Activated naive CD8-positive, alpha-beta T cell treated with anti-CD3 and anti-CD28 coated beads, Interleukin-2, amount 50 U/mL, for 24 hours (primary cell): ENCODE measurements around the gene NACC2.

Source experiments
- ATAC-seq: fragments of 150-1000 bp; cut with Tn5 transposase; one replicate; pipeline ENCODE4 v1.10.0; 2021
- DNase-seq: peaks from one replicate; pipeline ENCODE4 v3.0.0; 2021
- H3K27ac Mint-ChIP-seq: one replicate; pipeline ENCODE4 v1.8.0; 2021; ENCODE audit warnings: mild to moderate bottlenecking, mixed read lengths
- H3K27me3 Mint-ChIP-seq: one replicate; pipeline ENCODE4 v1.8.0; 2021; ENCODE audit warnings: mixed read lengths
- H3K36me3 Mint-ChIP-seq: one replicate; pipeline ENCODE4 v1.8.0; 2021; ENCODE audit warnings: low read depth, mixed read lengths
- H3K4me1 Mint-ChIP-seq: one replicate; pipeline ENCODE4 v1.8.0; 2021; ENCODE audit warnings: mixed read lengths
- H3K4me3 Mint-ChIP-seq: one replicate; pipeline ENCODE4 v1.8.0; 2021; ENCODE audit warnings: mild to moderate bottlenecking, moderate library complexity, mixed read lengths
- H3K9me3 Mint-ChIP-seq: one replicate; pipeline ENCODE4 v1.8.0; 2021; ENCODE audit warnings: mixed read lengths

Gene NACC2

DNA sequence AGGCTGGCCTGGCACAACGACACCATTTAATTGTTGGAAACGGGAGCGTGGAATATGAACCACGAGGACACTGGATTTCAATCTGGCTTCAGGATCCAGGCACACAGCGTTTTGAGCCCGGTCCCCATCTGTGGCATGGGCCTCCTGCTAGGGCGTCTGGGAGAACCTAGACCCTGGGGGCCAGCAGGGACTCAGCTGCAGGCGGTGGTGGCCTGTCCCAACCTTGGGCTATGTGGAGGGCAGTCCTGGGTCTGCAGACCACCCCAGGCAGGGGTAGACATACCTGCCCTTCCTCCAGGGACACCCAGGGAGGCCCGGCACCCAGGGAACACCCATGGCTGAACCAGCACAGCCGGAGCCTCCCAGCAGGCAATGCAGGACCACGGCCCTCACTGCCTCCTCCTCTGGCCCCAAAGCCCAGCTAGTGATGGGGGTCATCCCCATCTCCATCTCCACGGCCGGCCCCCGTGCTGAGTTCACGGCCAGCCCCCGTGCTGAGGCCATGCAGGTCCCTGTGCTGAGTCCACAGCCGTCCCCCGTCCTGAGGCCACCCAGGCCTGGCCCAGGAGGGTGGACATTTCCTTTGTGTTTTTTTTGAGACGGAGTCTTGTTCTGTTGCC is 115.4 kb downstream of the NACC2 start:
- Mint-ChIP-seq H3K36me3 (no peaks in the 10 kb centered on the region), H3K4me3 (no peak overlapping the region), H3K4me1 (peaks cover 7% of the 10 kb centered on the region), H3K27me3 (peaks cover 2% of the 10 kb centered on the region), H3K9me3 (no peaks in the 10 kb centered on the region), H3K27ac (no peak overlapping the region)
- DNase-seq (no peak), ATAC-seq (peak; percentile 12)

DNA sequence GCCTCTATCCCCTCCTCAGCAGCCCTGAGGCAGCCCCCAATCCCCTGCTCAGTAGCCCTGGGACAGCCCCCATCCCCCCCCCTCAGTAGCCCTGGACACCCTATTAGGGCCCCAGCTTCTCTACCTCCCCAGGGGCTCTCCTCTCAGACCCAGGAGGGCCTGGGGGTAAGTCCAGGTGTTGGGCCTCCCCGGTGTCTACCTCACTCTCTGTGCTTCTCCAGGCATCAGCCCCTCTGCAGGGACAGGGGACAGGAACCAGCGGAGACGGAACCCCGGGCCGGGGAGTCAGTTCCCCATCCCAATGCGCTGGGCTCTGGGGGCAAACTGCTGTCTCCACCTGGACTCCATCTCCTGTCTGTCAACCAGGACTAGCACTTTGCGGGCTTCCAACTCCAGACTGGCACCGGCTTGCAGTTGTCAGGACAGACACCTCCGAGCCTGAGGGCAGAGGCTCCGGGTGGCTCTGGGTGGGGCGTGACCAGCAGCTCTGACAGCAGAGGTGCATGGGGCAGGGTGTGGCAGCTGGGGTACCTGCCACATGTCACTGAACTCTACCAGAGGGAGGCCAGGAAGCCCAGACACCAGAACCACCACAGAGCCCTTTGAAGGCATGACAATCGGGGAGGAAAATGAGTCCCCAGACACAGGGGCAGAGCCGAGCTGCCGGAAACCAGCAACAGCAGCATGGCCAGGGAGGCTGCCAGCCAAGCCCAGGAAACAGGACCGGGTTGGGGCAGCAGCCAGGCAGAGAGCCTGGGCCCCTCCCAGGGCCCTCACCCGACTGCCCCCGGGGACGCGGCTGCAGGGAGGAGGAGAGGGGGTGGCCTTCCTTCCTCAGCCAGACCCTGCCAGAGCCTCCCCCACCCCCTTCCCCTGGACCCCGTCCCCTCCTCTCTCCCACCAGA is 116.2 kb downstream of the NACC2 start:
- Mint-ChIP-seq H3K4me3 (no peak overlapping the region), H3K27me3 (peaks cover 2% of the 10 kb centered on the region), H3K27ac (no peak overlapping the region), H3K4me1 (peaks cover 7% of the 10 kb centered on the region), H3K36me3 (no peaks in the 10 kb centered on the region), H3K9me3 (no peaks in the 10 kb centered on the region)
- peak; percentile 31 for DNase-seq
- peak; percentile 37 for ATAC-seq

DNA sequence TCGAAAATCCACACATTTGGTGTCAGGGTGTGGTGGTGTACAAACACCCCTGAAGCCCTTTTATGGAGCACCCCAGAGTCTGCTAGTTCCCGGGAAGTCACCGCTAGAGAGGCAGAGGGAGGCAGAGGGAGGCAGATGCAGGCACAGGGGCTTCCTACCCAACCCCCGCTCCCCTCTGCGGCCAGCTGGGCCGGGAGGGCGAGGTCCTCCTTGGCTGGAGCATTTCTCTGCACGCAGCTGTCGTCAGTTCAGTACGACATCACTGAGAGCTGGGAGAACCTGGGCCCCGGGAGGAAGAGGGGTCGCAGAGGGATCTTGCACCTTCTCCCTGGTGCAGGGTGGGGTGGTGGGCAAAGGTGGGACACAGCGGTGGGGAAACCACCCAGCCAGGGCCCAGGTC is 118.1 kb downstream of the NACC2 start:
- no peak overlapping the region for H3K4me3 Mint-ChIP-seq
- peaks cover 2% of the 10 kb centered on the region for H3K27me3 Mint-ChIP-seq
- no peak for DNase-seq
- no peaks in the 10 kb centered on the region for H3K36me3 Mint-ChIP-seq
- H3K27ac Mint-ChIP-seq = no peak overlapping the region
- H3K4me1 Mint-ChIP-seq = peaks cover 12% of the 10 kb centered on the region
- no peak for ATAC-seq
- H3K9me3 Mint-ChIP-seq = no peaks in the 10 kb centered on the region

DNA sequence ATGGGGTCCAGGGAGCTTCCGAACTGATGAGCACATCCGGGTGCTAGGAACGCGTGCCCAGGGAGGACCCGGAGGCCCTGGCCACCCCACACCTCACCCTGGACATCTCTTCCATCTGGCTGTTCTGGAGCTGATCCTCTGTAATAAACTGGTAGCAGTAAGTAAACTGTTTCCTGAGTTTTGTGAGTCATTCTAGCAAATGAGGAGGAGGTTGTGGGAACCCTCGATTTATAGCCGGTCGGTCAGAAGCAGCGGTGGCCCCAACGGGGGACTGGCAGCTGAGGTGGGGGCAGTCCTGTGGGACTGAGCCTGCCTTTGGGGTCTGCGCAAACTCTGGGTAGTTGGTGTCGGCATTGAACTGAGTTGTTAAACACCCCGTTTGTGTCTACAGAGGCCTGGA is 118.6 kb downstream of the NACC2 start:
- DNase-seq (no peak), ATAC-seq (no peak)
- Mint-ChIP-seq H3K4me1 (peaks cover 12% of the 10 kb centered on the region), H3K36me3 (no peaks in the 10 kb centered on the region), H3K27ac (no peak overlapping the region), H3K9me3 (no peaks in the 10 kb centered on the region), H3K27me3 (peaks cover 2% of the 10 kb centered on the region), H3K4me3 (no peak overlapping the region)

DNA sequence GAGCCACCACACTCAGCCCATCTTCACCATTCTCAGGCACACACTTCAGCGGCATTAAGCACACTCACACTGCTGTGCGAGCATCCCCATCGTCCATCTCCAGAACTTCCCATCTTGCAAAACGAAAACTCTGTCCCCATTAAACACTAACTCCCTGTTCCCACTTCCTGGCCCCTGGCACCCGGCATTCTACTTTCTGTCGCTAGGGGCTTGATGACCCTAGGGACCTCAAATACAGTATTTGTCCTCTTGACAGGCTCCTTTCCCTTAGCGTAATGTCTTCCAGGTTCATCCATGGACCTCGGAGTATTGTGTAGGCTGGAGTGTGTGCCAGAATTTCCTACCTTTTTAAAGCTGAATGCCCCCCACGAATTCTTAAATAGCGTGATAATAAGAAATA is 119.3 kb downstream of the NACC2 start:
- Mint-ChIP-seq H3K27me3 (peaks cover 2% of the 10 kb centered on the region), H3K4me3 (no peak overlapping the region), H3K9me3 (no peaks in the 10 kb centered on the region), H3K27ac (no peak overlapping the region), H3K36me3 (no peaks in the 10 kb centered on the region), H3K4me1 (peaks cover 12% of the 10 kb centered on the region)
- no peak for DNase-seq
- ATAC-seq = no peak

DNA sequence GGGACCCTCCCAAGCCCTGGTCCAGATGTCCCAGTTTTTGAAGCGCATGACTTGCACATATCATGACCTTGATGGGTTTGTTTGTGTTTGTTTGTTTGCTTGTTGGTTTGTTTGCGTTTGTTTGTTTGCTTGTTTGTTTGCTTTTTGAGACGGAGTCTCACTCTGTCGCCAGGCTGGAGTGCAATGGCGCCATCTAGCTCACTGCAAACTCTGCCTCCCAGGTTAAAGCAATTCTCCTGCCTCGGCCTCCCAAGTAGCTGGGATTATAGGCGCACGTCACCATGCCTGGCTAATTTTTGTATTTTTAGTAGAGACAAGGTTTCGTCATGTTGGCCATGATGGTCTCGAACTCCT is 120.9 kb downstream of the NACC2 start:
- Mint-ChIP-seq H3K36me3 (no peaks in the 10 kb centered on the region), H3K4me1 (peaks cover 11% of the 10 kb centered on the region), H3K27ac (no peak overlapping the region), H3K4me3 (no peak overlapping the region), H3K9me3 (no peaks in the 10 kb centered on the region), H3K27me3 (peaks cover 2% of the 10 kb centered on the region)
- DNase-seq (no peak), ATAC-seq (no peak)

DNA sequence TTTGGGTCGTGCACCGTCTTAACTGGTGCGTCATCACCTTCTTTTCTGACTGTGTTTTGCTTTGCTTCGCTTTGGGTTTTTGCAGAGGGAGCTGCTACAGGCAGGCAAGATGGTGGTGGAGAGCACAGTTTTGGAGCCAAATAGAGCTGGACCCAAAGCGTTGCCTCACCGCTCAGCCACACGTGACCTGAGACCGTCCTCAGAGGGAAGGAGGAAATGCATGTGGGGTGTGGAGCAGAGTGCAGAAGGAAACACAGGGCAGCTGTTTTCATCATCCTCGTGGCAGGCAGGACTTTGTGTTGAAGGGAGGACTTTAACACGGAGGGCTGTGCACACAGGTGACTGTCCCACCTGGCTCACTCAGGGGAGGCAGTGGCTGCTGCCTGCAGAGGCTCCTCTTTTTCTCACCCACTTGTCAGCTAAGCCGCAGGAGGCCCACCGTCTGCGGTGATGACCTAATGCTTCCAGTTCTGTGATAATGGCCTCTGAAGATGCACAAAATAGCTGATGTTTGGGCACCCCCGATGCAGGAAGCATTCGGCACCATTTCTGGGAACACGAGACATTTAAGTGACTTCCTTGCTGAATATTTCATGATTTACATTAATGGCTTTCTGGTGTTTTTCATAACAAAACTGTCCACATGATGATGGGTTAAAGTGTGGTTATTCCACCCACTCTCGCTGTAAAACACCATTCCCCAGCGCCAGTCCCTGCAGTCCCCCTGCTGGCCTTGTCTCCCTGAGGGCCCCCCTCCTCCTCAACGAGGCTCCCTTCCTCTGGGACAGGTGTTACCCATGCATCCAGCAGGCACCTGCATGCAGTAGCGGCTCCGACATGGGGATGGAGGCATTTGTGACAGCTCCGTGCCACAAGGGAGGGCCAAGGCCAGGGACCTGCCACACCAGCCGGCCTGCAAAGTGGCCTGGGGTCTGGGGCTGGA is 121.5 kb downstream of the NACC2 start:
- no peaks in the 10 kb centered on the region for H3K9me3 Mint-ChIP-seq
- H3K36me3 Mint-ChIP-seq = no peaks in the 10 kb centered on the region
- H3K27ac Mint-ChIP-seq = no peak overlapping the region
- DNase-seq (no peak), ATAC-seq (no peak)
- H3K4me3 Mint-ChIP-seq = no peak overlapping the region
- no peaks in the 10 kb centered on the region for H3K27me3 Mint-ChIP-seq
- peaks cover 6% of the 10 kb centered on the region for H3K4me1 Mint-ChIP-seq

DNA sequence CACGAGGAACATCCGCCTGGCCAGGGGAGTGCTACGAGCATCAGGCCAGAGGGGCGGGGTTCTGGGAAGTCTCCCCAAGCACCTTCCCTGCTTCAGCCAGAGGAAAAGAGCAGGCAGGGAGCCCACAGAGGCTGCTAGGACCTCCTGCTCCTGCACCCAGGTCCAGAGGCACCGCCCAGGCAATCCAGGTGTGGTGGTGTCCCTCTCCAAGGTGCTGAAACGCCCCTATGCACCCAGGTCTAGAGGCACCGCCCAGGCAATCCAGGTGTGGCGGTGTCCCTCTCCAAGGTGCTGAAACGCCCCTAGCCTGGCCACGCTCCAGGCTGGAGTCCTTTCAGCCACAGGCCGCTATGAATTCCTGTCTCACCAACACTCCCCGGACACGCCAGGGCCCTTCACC is 123.2 kb downstream of the NACC2 start:
- ATAC-seq = no peak
- no peaks in the 10 kb centered on the region for H3K9me3 Mint-ChIP-seq
- H3K4me1 Mint-ChIP-seq = peaks cover 11% of the 10 kb centered on the region
- H3K27me3 Mint-ChIP-seq = no peaks in the 10 kb centered on the region
- no peaks in the 10 kb centered on the region for H3K36me3 Mint-ChIP-seq
- H3K4me3 Mint-ChIP-seq = no peak overlapping the region
- DNase-seq = no peak
- no peak overlapping the region for H3K27ac Mint-ChIP-seq

DNA sequence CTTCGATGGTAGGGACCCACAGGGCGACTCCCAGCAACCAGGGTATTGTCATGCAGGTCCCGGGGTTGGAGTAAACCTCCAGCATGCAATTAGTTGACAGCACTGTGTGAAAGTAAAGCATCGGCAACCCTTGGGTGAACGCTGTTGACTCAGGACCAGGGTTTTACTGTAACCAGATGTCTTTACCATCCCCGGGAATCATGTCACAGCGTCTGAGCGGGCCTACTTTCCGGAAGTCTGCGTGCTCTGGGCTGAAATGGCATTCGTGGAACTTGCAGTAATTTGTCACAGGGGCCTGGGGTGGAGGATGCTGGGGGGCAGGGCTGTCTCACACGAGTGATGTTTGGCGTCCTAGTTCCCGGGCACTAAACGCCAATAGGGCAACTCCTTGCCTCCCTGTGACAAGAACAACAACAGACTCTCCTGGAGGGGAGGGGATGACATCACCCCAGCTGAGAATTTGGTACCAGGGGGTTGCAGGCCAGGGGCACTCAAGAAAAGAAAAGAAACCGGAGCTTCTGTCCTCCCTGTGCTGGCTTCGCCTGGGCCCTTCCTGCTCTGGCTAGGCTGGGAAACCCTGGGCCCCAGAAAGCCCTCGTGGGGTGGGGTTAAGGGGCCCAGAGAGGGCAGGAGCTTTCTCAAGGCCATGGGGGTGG is 123.8 kb downstream of the NACC2 start:
- H3K4me1 Mint-ChIP-seq = peaks cover 11% of the 10 kb centered on the region
- H3K36me3 Mint-ChIP-seq = no peaks in the 10 kb centered on the region
- ATAC-seq (no peak), DNase-seq (no peak)
- H3K27ac Mint-ChIP-seq = no peak overlapping the region
- no peak overlapping the region for H3K4me3 Mint-ChIP-seq
- H3K9me3 Mint-ChIP-seq = no peaks in the 10 kb centered on the region
- no peaks in the 10 kb centered on the region for H3K27me3 Mint-ChIP-seq

DNA sequence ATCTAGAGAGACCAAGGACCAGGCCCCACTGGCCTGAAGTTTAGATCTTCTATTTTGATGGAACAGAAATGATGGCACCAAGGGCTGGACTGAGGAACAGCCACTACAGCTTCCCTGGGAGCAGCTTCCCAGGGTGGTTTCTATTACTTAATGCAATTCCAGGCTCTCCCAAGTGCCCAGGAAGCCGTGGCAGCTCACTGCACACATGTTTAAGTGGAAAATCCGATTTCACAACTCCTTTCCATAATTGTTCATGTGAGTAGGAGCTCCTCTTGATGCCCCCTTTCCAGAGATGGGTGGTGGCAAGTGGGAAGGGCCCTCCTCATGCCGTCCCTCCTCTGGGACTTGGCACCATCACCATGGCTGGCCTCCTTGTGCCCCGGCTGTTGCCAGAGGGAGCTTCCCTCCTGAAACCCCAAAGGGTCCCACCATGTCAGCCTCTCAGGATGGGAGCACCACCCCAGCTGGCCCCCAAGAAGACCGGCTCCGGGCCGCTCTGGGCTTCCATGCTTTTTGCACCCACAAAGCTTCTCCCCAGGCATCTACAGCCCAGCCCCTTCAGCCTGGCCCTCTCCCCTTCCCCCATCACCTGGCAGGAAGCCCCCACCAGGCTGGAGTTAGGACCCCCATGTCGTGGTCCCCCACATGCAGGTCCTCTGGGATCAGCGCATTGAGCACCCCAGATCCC is 124.8 kb downstream of the NACC2 start:
- Mint-ChIP-seq H3K4me1 (peaks cover 11% of the 10 kb centered on the region), H3K27me3 (peaks cover 2% of the 10 kb centered on the region), H3K27ac (no peak overlapping the region), H3K36me3 (no peaks in the 10 kb centered on the region), H3K9me3 (no peaks in the 10 kb centered on the region), H3K4me3 (no peak overlapping the region)
- ATAC-seq (no peak), DNase-seq (no peak)

DNA sequence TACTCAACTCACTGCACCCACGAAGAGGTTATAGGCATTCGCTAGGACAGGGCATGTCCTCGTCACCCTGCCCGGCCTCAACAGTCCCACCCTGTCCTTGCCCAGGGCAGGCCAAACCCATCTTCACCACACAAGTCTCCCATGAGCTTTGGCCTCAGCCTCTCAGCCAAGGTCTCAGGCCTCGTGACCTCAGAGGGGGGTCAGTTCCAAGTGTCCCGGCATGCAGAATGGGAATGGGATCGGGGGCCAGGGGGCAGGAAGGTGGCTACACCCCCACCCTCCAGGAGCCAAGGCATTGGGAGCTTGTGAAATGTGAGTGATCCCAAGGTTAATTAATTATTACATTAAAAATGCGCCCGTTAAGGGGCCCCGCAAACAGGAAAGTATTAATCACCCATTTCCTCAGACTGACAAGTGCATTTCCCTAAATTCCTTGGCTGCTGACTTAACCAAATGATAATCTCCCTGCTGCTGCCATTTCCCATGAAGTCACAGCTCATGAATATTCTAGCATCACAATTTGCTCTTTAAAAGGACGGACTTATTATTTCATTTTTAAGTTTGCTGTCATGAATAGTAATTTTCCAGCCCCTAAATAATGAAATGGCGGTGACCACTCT is 125.9 kb downstream of the NACC2 start:
- Mint-ChIP-seq H3K27ac (no peak overlapping the region), H3K36me3 (no peaks in the 10 kb centered on the region)

DNA sequence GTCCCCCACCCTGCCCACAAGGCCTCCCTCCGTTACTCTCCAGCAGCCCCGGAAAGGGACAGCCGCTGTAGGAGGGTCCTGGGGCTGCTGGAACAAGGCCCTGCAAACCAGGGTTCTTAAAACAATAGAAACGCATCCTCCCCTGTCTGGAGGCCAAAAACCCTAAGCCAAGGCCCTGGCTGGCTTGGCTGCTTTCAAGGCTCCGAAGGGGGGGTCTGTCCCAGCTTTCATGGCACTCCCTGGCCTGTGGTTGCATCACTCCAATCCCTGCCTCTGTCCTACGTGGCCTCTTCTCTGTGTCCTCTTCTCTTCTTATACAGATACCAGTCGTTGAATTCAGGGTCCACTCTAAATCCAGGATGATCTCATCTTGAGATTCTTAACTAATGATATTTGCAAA is 126.5 kb downstream of the NACC2 start:
- Mint-ChIP-seq H3K36me3 (no peaks in the 10 kb centered on the region), H3K27me3 (peaks cover 3% of the 10 kb centered on the region), H3K4me3 (no peak overlapping the region), H3K27ac (no peak overlapping the region), H3K4me1 (peaks cover 8% of the 10 kb centered on the region), H3K9me3 (no peaks in the 10 kb centered on the region)
- no peak for ATAC-seq
- no peak for DNase-seq

More for the DNA sequence above, 125.9 kb downstream of the NACC2 start:
- Mint-ChIP-seq H3K9me3 (no peaks in the 10 kb centered on the region), H3K4me3 (no peak overlapping the region), H3K27me3 (peaks cover 3% of the 10 kb centered on the region), H3K4me1 (peaks cover 11% of the 10 kb centered on the region)
- ATAC-seq (no peak), DNase-seq (no peak)

DNA sequence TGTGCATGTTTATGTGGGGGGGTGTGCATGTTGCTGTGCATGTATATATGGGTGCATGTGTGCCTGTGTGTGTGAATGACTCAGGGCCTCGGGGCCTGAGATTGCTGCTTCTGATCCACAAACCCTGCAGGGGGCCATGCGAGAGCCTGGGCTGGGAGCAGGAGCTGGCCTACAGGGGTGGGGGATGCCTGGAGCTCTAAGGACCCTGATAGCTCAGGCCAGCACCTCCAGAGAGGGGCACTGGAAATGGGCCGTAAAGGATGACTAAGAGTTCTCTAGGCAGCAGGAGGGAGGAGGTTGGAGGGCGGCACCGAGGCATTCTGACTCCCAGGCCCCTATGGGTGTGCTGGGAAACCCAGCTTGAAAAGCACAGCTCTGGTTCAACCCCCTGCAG is 127.0 kb downstream of the NACC2 start:
- Mint-ChIP-seq H3K27me3 (peaks cover 3% of the 10 kb centered on the region), H3K4me1 (peaks cover 5% of the 10 kb centered on the region), H3K36me3 (no peaks in the 10 kb centered on the region), H3K4me3 (no peak overlapping the region), H3K9me3 (no peaks in the 10 kb centered on the region), H3K27ac (no peak overlapping the region)
- ATAC-seq (no peak), DNase-seq (no peak)
